ENCODE measurements around the gene NSUN2. TPM values are rescaled to one million over a fixed set of nuclear protein-coding genes. Genes with fewer than 3 reads are reported as not detected.

Gene NSUN2
- total RNA-seq, 1 donor from 2014 or later, result 74.4 TPM

DNA sequence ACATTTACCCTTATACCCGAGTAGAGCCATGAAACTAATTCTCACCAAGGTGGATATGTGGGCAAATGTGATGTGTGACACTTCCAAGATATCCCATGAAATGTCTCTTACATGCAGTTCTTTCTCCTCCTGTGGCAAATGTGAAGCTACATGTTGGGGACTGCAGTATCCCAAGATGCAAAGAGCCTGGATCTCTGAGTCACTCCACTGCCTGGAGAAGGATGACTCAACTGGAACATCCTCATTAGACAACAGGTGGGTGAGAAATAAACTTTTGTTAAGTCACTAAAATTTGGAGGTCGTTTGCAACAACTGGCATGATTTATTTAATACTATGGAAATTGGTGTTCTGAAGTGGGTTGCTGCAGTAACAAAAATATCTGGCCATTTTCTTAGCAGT is 43.9 kb upstream of the NSUN2 start:
- H3K4me3 Mint-ChIP-seq, result no peak overlapping the region
- no peak overlapping the region for H3K27ac Mint-ChIP-seq
- peaks cover 9% of the 10 kb centered on the region for H3K27me3 Mint-ChIP-seq (ENCODE audit: low read depth)
- H3K4me1 Mint-ChIP-seq, result no peaks in the 10 kb centered on the region
- H3K9me3 Mint-ChIP-seq, result peaks cover 27% of the 10 kb centered on the region
- peaks cover 9% of the 10 kb centered on the region for H3K36me3 Mint-ChIP-seq
- TF ChIP-seq, protein P1, sequence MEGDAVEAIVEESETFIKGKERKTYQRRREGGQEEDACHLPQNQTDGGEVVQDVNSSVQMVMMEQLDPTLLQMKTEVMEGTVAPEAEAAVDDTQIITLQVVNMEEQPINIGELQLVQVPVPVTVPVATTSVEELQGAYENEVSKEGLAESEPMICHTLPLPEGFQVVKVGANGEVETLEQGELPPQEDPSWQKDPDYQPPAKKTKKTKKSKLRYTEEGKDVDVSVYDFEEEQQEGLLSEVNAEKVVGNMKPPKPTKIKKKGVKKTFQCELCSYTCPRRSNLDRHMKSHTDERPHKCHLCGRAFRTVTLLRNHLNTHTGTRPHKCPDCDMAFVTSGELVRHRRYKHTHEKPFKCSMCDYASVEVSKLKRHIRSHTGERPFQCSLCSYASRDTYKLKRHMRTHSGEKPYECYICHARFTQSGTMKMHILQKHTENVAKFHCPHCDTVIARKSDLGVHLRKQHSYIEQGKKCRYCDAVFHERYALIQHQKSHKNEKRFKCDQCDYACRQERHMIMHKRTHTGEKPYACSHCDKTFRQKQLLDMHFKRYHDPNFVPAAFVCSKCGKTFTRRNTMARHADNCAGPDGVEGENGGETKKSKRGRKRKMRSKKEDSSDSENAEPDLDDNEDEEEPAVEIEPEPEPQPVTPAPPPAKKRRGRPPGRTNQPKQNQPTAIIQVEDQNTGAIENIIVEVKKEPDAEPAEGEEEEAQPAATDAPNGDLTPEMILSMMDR (IDR thresholded peaks at IDR 0.05; ENCODE audit: unreplicated experiment), result no peak
- DNase-seq (ENCODE audit: low spot score in 2 of 2, unreplicated experiment in 2 of 2), result no peak

DNA sequence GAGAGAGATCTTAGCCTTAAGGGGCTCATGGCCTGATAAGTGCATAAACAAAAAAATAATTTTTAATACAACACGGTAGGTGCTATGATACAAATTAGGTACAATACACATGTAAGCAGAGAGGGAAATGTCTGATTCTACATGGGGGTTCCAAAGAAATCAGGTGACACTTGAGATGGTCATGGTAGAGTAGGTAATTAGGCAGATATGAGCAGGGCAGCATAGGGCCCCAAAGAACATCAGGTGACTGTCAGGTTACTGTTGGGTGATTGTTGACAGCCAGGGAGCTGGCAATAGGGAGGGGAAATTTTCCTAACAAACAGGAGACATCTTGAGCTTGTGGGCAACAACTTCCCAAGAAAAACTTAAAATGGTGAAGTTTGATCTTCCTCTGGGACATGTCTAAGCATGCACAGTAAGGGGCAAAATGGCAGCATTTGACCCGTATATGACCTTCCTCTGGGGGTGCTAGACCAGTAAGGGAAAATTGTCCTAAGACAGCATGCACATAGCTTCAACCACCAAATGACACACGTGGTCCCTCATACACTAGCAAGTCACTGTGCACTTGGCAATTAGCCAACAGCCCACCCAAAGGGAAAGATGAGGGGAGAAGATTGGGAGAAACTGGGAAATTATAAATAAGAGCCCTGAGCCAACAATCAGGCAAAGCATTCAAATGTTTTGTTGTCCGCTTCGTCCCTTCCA is 43.1 kb upstream of the NSUN2 start:
- peaks cover 6% of the 10 kb centered on the region for H3K27me3 Mint-ChIP-seq (ENCODE audit: low read depth)

DNA sequence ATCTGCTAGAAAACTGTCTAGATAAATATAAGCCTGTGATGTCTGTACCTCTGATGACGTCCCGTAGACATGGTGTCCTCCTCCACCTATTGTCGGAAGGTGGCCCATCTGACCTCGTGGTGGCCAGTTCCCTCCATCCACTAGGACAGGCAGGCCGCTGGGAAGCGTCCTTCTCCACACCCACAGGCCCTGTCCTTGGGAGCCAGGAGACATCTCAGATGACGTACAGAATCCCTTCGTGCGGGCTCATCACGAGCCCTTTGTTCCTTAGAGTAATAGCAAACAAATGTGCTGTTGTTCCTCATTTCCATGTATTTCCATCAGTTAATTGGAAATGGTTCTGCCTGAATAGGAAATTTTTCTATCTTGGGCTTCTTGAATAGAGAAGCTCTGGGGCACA is 42.0 kb upstream of the NSUN2 start:
- peaks cover 15% of the 10 kb centered on the region for H3K36me3 Mint-ChIP-seq
- H3K9me3 Mint-ChIP-seq, result peaks cover 33% of the 10 kb centered on the region
- DNase-seq (ENCODE audit: low spot score in 2 of 2, unreplicated experiment in 2 of 2), result no peak
- H3K4me3 Mint-ChIP-seq, result no peak overlapping the region
- H3K27ac Mint-ChIP-seq, result no peak overlapping the region
- no peaks in the 10 kb centered on the region for H3K4me1 Mint-ChIP-seq
- peaks cover 2% of the 10 kb centered on the region for H3K27me3 Mint-ChIP-seq (ENCODE audit: low read depth)
- TF ChIP-seq, protein P1 (IDR thresholded peaks at IDR 0.05; ENCODE audit: unreplicated experiment), result no peak

More for the DNA sequence above, 43.1 kb upstream of the NSUN2 start:
- H3K4me3 Mint-ChIP-seq, result no peak overlapping the region
- H3K4me1 Mint-ChIP-seq, result no peaks in the 10 kb centered on the region
- DNase-seq (ENCODE audit: low spot score in 2 of 2, unreplicated experiment in 2 of 2), result no peak
- peaks cover 32% of the 10 kb centered on the region for H3K9me3 Mint-ChIP-seq
- peaks cover 9% of the 10 kb centered on the region for H3K36me3 Mint-ChIP-seq
- TF ChIP-seq, protein P1 (IDR thresholded peaks at IDR 0.05; ENCODE audit: unreplicated experiment), result no peak
- H3K27ac Mint-ChIP-seq, result no peak overlapping the region

DNA sequence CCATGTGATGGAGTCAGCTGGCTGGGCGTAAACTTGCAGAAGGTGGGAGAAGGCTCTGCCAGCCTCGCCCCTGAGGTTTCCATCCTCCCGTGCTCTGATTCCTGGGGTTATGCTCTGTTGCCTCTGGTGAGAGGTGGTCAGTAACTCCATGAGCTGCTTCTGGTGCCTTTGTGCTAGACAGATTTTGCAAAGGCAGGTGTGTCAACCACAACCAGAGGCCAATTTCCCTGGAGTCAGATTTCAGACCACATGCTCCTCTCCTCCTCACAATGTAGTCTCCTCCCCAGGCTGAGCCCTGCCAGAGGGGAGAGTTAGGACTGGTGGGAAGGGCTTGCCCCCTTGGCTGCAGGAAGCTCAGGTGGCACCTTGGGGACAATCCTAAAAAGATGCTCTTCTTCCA is 41.6 kb upstream of the NSUN2 start:
- peaks cover 19% of the 10 kb centered on the region for H3K36me3 Mint-ChIP-seq
- H3K9me3 Mint-ChIP-seq, result peaks cover 33% of the 10 kb centered on the region
- no peak for DNase-seq (ENCODE audit: low spot score in 2 of 2, unreplicated experiment in 2 of 2)
- H3K4me1 Mint-ChIP-seq, result no peaks in the 10 kb centered on the region
- H3K27me3 Mint-ChIP-seq (ENCODE audit: low read depth), result no peaks in the 10 kb centered on the region
- H3K27ac Mint-ChIP-seq, result no peak overlapping the region
- TF ChIP-seq, protein P1 (IDR thresholded peaks at IDR 0.05; ENCODE audit: unreplicated experiment), result no peak
- H3K4me3 Mint-ChIP-seq, result no peak overlapping the region

DNA sequence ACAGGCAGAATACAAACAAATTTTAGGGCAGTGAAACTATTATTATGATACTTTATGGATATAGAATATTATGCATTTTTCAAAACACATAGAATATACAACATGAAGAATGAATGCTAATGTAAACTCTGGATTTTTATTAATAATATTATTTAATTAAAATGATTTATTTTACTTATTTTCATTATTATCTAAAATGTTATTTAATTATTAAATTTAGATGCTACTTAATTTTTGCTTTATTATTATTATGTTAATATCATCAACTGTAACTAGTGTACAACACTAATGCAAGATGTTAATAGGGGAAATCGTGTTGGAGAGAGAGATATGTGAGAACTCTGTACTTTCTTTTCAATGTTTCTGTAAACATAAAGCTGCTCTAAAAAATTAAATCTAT is 41.1 kb upstream of the NSUN2 start:
- no peak for DNase-seq (ENCODE audit: low spot score in 2 of 2, unreplicated experiment in 2 of 2)
- TF ChIP-seq, protein P1 (IDR thresholded peaks at IDR 0.05; ENCODE audit: unreplicated experiment), result no peak
- Mint-ChIP-seq H3K27me3 (ENCODE audit: low read depth) (no peaks in the 10 kb centered on the region), H3K27ac (no peak overlapping the region), H3K4me3 (no peak overlapping the region), H3K9me3 (peaks cover 33% of the 10 kb centered on the region), H3K36me3 (peaks cover 19% of the 10 kb centered on the region), H3K4me1 (no peaks in the 10 kb centered on the region)

Measured in mesothelial cell of epicardium (in vitro differentiated cells).